Body of pancreas (tissue), 4 donors: ENCODE measurements around the gene FAM222A. TPM values are rescaled to one million over a fixed set of nuclear protein-coding genes. Genes with fewer than 3 reads are reported as not detected.
A peak's percentile ranks its signal among the peaks of the same experiment; 100 is the strongest.

Experiments
- ATAC-seq: fragments of 150-250 bp; one replicate; pipeline ENCODE4 v1.9.1; 2016
- DNase-seq, 4 donors: peaks; one replicate each; pipeline ENCODE4 v3.0.0-alpha.2; 2019
- H3K27ac ChIP-seq, 4 donors: fragments of 200-600 bp; sonication (generic); 1 replicate in 3 of 4; 2 replicates in 1 of 4; pipeline versions ENCODE4 v1.5.1 to v1.6.1; 2016 to 2019; ENCODE audit warnings: mild to moderate bottlenecking in 1 of 4, mixed read lengths in 1 of 4, moderate library complexity in 1 of 4
- H3K27me3 ChIP-seq, 2 donors: fragments of 200-600 bp; sonication (generic); one replicate each; pipeline ENCODE4 v1.6.0; 2016; ENCODE audit warnings: mild to moderate bottlenecking in 1 of 2
- H3K36me3 ChIP-seq, 2 donors: fragments of 200-600 bp; sonication (generic); replicated peaks in 1 of 2; 2 replicates each; pipeline ENCODE4 v1.5.1; 2016; ENCODE audit warnings: low read depth in 2 of 2; ENCODE audit not compliant: insufficient read depth in 1 of 2
- H3K4me1 ChIP-seq: fragments of 200-600 bp; sonication (generic); one replicate; pipeline ENCODE4 v1.6.0; 2016
- H3K4me3 ChIP-seq, 2 donors: fragments of 200-600 bp; sonication (generic); 1 replicate in 1 of 2; 2 replicates in 1 of 2; pipeline ENCODE4 v1.5.1; 2016 to 2019
- H3K9me3 ChIP-seq, 3 donors: fragments of 200-600 bp; sonication (generic); 1 replicate in 2 of 3; 2 replicates in 1 of 3; pipeline ENCODE4 v1.5.1; 2016
- POLR2A ChIP-seq, 3 donors: fragments of 450-650 bp; IDR thresholded peaks; one replicate each; pipeline ENCODE4 v1.6.1; 2016; ENCODE audit warnings: antibody characterized with exemption in 3 of 3, mild to moderate bottlenecking in 2 of 3
- WGBS, 2 donors: methylation state at CpG; one replicate each; pipeline ENCODE4 v1.1.5; 2017; 5-methylcytosine and 5-hydroxymethylcytosine counted together
- intact Hi-C: fragments of 100-400 bp; cut with DNase I; formaldehyde crosslinking; loops from one replicate; pipeline ENCODE4 v1.15.1; 2023
- total RNA-seq, 2 donors: library from RNA; depleted of rRNA; stranded (reverse); fragments of >200 nt; gene quantifications; one replicate each; pipeline ENCODE4 v1.1.0, GENCODE V29; 2016
- TF ChIP-seq, protein P1 (sequence below), 7 experiments: fragments of 450-650 bp in 4 of 7; fragments of 200-600 bp in 3 of 7; sonication (generic) in 3 of 7; IDR thresholded peaks; one replicate each; pipeline ENCODE4 v1.5.1; 2016 to 2019; ENCODE audit warnings: antibody characterized with exemption in 7 of 7

The FAM222A gene
- total RNA-seq, 2 donors from 2014 or later = 8.0 to 16.2 TPM

GRCh38 chr12:109804820-109805761 is 91.5 kb downstream of the FAM222A start:
- H3K4me1 ChIP-seq = no peaks in the 10 kb centered on the region
- no peak overlapping the region for H3K4me3 ChIP-seq
- H3K27ac ChIP-seq = no peak overlapping the region
- no peaks in the 10 kb centered on the region for H3K27me3 ChIP-seq
- H3K36me3 ChIP-seq = no peaks in the 10 kb centered on the region
- DNase-seq = peak; percentile 58 to 68 (median 64)
- intact Hi-C loops = loop anchor here (5.0 kb wide), 1 partner anchor 37 kb away; no protein-coding TSS in a partner anchor
- WGBS, 2 donors = 35 to 69% methylated on average over 3 to 12 of the region's 12 CpGs
- no peak for TF ChIP-seq POLR2A (IDR thresholded peaks at IDR 0.05)
- TF ChIP-seq, protein P1, sequence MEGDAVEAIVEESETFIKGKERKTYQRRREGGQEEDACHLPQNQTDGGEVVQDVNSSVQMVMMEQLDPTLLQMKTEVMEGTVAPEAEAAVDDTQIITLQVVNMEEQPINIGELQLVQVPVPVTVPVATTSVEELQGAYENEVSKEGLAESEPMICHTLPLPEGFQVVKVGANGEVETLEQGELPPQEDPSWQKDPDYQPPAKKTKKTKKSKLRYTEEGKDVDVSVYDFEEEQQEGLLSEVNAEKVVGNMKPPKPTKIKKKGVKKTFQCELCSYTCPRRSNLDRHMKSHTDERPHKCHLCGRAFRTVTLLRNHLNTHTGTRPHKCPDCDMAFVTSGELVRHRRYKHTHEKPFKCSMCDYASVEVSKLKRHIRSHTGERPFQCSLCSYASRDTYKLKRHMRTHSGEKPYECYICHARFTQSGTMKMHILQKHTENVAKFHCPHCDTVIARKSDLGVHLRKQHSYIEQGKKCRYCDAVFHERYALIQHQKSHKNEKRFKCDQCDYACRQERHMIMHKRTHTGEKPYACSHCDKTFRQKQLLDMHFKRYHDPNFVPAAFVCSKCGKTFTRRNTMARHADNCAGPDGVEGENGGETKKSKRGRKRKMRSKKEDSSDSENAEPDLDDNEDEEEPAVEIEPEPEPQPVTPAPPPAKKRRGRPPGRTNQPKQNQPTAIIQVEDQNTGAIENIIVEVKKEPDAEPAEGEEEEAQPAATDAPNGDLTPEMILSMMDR (IDR thresholded peaks at IDR 0.05) = peak; percentile 87 to 94 (median 91)
- no peaks in the 10 kb centered on the region for H3K9me3 ChIP-seq
- peak; percentile 76 for ATAC-seq

GRCh38 chr12:109807954-109808643 is 94.5 kb downstream of the FAM222A start:
- no peaks in the 10 kb centered on the region for H3K27me3 ChIP-seq
- no peaks in the 10 kb centered on the region for H3K4me1 ChIP-seq
- 94 to 96% methylated on average over 12 of the region's 12 CpGs for WGBS, 2 donors
- H3K36me3 ChIP-seq = no peaks in the 10 kb centered on the region
- intact Hi-C loops = loop anchor here (5.0 kb wide), 1 partner anchor 34 kb away; no protein-coding TSS in a partner anchor
- DNase-seq (no peak), ATAC-seq (no peak)
- H3K27ac ChIP-seq = no peak overlapping the region
- TF ChIP-seq, protein P1 (IDR thresholded peaks at IDR 0.05) = no peak
- no peak for TF ChIP-seq POLR2A (IDR thresholded peaks at IDR 0.05)
- H3K9me3 ChIP-seq = no peaks in the 10 kb centered on the region
- no peak overlapping the region for H3K4me3 ChIP-seq

- no peak for TF ChIP-seq POLR2A (IDR thresholded peaks at IDR 0.05)
- TF ChIP-seq, protein P1 (IDR thresholded peaks at IDR 0.05) = no peak
- H3K4me1 ChIP-seq = no peaks in the 10 kb centered on the region
- intact Hi-C loops = loop anchor here (5.0 kb wide), 1 partner anchor 33 kb away; no protein-coding TSS in a partner anchor
- no peak overlapping the region for H3K27ac ChIP-seq
- H3K27me3 ChIP-seq = no peaks in the 10 kb centered on the region
- WGBS, 2 donors = 89 to 92% methylated on average over 4 of the region's 4 CpGs
- no peaks in the 10 kb centered on the region for H3K36me3 ChIP-seq
- H3K4me3 ChIP-seq = no peak overlapping the region
- H3K9me3 ChIP-seq = no peaks in the 10 kb centered on the region
- DNase-seq (no peak), ATAC-seq (no peak)
Measured at GRCh38 chr12:109808876-109809646, 95.4 kb downstream of the FAM222A start.

- DNase-seq = no peak
Measured at GRCh38 chr12:109810954-109811623, 97.5 kb downstream of the FAM222A start.

More at GRCh38 chr12:109810954-109811623, 97.5 kb downstream of the FAM222A start:
- Histone ChIP-seq H3K36me3 (no peaks in the 10 kb centered on the region), H3K9me3 (no peaks in the 10 kb centered on the region), H3K27ac (no peak overlapping the region), H3K4me1 (no peaks in the 10 kb centered on the region), H3K4me3 (no peak overlapping the region), H3K27me3 (no peaks in the 10 kb centered on the region)
- TF ChIP-seq, protein P1 (IDR thresholded peaks at IDR 0.05) = no peak
- TF ChIP-seq POLR2A (IDR thresholded peaks at IDR 0.05) = no peak
- ATAC-seq = no peak
- intact Hi-C loops = no loop called here
- 78 to 87% methylated on average over 8 to 10 of the region's 10 CpGs for WGBS, 2 donors
